ELF-1 (cell line): ENCODE data around the gene ASPRV1.

ENCODE experiments used
- DNase-seq: peaks from one replicate; pipeline ENCODE4 v3.0.0-alpha.2; 2016; ENCODE audit warnings: low read depth, low spot score

The ASPRV1 gene

DNA sequence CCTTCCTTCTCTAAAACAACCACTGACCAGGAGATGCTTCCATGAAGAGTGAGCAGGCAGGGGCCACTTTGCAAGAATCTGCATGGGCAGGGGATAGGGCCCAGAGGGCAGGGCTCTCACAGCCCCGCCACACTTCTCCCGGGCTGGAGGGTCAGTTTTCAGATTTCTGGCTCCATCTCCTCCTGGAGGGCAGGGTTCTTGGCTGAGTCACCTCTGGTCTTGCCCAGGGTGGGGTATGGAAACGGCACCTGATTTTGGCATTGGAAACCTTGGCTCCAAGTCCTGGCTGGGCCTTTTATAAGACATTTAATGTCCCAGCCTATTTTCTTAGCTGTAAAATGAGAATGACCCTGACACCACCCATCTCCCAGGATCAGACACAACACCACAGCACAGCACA is 27.6 kb upstream of the ASPRV1 start:
- DNase-seq = no peak

DNA sequence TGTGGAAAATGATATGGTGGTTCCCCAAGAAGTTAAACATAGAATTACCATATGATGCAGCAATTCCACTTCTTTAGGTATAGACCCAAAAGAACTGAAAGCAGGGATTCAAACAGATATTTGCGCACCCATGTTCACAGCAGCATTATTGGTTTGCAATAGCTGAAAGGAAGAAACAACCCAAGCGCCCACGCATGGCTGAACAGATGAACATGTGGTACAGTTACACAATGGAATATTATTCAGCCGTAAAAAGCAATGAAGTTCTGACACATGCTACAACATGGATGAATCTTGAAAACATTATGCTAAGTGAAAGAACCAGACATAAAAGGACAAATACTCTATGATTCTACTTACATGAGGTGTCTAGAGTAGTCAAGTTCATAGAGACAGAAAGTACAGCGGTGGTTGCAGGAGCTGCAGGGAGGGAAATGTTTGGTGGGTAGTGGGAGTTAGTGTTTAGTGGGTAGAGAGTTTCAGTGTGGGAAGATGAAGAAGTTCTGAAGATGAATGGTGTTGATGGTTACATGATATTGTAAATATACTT is 26.7 kb upstream of the ASPRV1 start:
- no peak for DNase-seq

DNA sequence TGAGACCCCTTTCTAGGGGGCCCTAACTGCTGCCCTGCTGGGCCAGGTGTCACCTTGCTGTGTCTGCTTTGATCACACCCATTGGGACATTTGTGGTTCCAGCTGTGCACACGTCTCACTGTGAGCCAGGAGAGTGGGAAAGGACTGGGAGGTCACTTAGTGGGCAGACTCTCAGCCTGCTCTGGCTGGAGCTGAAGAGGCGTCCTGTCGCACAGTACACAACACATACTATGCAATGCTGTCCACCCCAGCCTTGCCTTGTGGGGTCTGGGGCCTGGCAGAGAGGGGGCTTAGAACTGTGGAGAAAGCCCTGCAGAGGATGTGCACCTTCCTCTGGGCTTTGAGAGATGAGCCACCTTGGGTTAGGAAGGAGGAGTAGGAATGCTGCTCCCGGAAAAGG is 25.3 kb upstream of the ASPRV1 start:
- no peak for DNase-seq

DNA sequence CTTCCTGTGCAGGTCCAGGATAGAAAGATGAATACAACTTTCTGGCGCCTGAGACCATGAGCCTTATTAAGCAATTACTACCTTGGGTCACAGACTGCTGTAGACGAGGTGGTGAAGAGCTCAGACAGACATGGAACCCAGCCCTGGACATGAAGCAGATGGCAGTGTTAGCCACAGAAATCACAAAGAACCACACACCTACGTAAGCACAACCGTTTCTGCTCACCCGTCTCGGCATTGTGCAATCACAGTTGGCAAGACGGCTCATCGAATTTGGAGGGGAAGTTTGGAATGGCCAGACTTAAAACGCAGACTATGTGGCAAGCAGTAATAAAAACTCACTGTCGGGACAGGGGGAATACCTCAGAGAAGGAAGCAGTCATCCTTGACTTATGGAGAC is 24.3 kb upstream of the ASPRV1 start:
- DNase-seq = no peak

DNA sequence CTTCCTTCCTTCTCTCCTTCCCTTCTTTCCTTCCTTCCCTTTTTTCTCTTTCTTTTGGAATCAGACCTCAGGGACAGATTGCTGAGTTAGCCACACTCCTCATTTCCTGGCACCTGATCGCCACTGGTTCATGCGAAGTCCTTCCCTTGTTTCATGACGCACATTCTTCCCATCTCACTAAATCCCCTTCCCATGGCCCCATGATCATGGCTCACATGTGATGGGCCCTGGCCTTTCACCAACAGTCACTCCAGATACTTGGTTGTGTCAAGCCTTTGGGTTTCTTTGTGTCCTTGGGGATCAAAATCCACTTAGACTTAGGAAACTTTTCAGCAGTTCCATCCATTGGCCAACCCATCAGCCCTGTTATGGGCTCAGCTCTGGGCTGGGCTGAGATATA is 23.8 kb upstream of the ASPRV1 start:
- no peak for DNase-seq

DNA sequence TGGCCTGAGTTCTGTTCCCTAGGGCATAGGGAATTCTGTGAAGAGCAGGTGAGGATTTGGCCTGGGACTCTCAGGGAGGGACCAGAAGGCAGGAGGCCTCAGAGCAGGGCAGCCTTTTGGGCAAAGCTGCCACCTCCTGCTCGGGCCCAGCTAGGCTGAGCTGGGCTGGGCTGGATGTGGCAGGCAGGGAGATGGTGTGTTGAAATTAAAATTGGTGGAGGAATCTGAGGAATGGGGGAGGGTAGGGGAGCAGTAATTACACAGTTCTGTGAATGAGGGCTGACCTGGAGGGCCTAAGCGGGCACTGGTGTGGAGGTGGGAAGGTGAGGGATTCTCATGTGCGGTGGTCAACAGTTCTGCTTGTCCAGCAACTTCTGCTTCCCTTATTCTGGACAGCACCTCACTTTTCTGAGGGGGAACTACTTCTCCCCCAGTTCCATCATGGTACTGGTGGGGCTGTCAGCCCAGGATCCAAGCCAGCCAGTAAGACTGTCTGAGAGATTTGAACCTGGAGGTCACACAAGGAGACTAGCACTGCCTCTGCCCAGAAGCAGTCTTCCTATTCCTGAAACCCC is 22.0 kb upstream of the ASPRV1 start:
- DNase-seq = no peak

DNA sequence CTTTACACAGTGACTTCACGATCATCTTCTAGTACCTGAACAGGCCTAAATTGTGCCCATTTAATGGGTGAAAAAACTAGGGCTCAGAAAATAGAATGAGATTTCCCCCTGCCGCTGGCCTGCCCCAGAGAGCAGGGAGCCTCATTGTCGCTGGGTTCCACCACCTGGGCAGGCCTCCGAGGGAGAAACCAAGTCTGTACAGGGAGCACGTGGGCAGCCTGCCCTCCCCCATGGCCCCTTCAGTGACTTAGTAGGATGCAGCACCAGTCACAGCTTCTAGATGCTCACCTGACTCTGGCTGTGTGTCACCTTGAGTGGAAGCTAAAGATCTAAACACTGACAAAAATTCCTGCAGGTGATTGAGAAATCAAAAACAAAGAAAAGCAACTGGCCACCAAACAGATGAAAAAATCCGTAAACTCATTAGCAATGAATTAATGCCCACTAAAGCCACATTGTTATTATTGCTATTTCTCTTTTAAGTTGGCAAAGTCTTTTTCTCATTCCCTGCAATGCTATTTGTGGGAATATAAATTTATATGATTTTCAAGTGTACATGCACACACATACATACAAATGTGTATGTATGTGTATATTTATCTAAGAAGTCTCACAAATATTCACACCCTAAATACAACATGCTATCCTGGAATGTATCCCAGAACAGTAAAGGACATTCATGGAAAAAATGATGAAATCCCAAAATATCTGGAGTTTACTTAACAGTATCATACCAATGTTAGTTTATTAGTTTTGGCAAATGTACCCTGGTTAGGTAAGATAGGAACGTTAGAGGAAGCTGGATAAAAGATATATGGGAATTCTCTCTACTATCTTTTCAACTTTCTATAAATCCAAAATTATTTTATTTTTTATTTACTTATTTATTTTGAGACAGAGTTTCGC is 18.7 kb upstream of the ASPRV1 start:
- DNase-seq = no peak

DNA sequence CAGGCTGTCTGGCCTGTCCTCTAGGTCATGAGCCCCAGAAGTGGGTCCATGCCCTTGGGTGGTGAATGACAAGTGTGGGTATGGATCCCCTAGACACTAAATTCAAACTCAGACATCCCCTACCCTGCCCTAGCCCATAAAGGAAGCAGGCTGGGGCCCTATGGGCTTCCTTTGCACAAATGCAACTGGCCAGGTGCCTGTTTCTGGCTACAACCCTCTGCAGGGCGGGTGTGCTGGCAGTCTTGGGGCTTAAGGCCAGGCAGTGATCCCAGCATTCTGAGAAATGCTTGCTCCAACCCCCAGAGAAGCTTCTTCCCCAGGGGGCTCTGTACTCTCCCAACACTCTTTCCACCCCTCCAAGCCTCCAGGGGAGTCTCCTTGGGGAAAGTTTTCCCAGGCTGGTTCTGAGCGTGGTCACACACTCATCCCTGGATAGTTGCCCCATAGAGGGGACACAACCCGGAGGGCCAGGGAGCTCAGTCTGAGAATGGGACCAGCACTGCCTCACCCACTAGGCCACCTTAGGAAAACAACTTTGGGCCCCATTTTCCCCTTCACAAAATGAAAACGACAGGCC is 16.6 kb upstream of the ASPRV1 start:
- no peak for DNase-seq

DNA sequence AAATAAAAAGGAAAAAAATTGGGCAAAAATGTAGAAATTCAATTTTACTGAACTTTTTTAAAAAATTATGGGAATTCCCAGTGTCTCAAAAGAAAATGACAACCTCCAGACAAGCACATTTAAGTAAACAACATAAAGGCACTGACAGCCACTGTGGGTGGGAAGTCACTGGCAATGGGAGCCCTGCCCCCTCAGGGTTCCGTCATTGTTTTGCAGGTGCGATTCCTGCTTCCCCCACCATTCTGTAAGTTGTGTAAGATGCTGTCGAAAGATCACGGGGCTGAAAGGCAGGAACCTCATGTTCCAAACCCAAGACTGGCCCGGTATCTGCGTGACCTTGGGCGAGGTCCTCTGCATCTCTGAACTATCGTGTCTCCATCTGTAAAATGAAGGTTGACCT is 15.8 kb upstream of the ASPRV1 start:
- DNase-seq = no peak

DNA sequence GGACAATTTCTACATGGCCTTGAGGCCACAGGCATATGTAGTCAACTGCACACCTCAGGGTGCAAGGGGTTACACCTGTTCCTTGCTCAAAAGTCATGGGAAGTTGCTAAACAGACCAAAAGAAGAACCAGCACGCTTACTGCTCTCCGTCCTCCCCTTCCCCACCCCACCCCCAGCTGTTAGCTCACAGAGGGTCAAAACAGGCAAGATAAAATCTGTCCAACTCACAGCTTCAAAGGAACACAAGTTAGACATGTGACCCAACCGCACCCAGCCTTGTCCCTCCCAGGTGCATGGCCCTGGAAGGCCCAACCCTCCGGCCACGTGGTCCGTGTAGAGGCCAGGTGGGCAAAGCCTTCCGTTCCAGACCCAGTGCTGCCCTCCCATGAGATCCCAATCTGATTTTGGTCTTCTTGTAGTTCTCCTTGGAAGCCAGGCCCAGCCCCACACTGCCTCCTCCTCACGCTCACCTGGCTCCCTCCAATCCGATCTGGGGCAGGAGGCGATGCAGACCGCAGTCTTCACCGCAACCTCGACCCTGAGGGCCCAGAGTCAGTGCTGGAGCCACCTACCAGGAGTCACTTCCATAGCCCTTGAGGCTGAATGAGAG is 14.5 kb upstream of the ASPRV1 start:
- peak; percentile 40 for DNase-seq

DNA sequence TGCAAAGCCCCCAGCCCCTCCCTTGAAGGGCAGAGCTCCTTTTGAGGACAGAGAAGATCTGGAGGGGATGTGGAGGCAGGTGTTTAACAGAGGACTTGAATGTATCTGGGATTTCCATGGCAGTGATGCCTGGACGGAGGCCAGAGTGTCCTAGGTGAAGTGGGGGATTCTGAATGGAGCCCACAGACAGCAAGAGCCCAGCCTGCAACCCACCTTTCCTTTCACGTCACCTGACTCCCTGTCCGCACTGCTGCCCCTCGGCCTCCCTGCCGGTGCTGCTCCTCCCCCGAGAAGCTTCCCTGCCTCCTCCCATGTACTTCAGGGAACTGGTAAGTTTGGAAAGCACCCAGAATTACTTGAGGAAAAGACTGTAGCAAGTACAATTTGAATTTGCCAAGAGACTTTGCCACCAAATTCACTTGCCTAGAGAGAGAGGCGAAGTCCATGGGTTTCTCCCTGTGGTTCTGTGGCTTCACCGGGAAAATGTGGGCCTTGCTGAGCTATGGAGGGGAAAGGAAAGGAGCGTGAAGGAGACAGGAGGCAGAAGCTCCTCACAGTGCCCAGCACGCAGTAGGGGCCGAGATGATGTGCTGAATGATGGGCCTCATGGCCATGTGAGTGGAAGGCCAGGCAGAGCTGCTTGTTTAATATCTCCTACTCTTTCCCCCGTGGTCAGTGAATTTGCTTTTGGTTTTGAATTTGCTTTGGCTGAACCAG is 13.9 kb upstream of the ASPRV1 start:
- DNase-seq = no peak

DNA sequence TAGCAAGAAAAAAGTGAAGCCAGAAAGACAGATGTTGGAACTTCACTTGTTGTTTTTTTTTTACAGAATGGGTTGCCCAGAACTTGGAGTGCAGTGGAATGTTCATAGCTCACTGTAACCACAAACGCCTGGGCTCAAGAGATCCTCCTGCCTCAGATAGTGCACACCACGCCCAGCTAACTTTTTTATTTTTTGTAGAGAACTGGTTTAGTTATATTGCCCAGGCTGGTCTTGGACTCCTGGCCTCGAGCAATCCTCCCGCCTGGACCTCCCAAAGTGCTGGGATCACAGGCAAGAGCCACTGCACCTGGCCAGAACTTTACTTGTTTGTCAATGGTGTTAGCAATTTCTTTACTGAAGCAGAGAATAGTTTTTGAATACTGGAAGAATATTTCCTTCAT is 11.9 kb upstream of the ASPRV1 start:
- no peak for DNase-seq

DNA sequence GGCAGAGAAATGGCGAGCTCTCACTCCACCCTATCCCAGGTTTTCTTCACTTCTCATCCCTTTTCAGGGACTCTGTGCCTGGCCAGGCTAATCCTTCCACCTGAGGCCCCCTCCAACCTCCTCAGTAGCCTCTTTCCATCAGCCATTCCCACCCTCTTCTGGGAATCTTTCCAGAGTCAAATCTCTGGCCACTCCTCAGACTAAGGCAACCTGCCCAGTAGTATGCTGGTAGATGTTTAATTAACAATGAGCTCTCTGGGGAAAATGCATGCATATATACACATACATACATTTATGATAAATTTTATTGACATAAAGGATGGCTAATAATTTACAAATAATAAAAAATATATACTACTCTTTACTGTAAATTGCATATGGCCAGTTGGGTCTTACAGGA is 11.4 kb upstream of the ASPRV1 start:
- DNase-seq = no peak

DNA sequence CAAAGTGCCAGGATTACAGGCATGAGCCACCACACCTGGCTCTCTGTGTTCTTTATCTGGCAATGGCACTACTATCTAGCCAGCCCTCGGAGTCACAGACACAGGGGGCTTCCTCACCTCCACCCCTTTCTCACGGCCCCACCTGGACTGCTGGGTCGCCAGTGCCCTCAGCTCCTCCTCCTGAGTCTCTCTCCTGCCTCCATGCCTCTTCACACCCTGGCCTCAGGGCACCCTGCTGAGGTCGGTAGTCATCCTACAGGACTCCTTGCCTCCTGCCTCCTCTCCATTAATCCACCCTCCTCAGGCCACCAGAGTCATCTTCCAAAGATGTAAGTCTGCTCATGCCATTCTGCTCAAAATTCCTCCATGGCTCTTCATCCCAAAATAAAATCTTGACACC is 8.6 kb upstream of the ASPRV1 start:
- DNase-seq = no peak

DNA sequence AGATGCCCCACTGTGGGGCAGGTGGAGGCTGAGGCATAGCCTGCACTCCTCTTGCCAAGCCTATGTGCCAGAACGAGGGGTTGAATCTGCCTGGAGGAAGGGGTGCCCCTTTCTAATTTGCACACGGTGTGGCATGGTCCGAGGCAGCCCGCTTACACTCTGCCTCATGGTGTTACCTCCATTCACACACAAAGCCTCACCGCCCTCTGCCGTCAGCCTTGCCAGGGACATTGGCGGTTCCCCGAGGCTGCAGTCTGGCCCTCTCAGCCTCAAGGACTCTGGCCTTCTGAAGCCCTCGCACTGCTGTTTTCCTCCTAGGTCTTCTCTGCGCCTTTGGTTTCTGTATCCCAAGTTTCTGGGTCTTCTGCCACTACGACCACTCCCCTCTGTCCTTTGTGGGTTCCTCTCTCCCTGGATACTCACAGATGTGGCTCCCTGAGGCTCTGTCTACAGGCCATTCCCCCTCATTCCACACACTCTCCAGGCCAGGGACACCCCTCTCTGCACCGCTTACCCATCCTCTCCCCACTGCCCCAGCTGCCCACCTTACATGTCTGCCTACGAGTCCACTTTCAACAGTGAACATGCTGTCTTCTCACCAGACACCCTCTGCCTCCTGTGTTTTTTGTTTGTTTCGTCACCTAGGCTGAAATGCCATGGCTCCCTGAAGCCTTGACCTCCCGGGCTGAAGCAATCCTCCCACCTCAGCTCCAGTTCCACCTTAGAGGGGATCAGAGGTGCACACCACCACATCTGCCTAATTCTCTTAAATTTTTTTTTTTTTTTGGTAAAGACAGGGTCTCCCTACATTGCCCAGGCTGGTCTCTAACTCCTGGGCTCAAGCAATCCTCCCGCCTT is 7.9 kb upstream of the ASPRV1 start:
- DNase-seq = no peak

DNA sequence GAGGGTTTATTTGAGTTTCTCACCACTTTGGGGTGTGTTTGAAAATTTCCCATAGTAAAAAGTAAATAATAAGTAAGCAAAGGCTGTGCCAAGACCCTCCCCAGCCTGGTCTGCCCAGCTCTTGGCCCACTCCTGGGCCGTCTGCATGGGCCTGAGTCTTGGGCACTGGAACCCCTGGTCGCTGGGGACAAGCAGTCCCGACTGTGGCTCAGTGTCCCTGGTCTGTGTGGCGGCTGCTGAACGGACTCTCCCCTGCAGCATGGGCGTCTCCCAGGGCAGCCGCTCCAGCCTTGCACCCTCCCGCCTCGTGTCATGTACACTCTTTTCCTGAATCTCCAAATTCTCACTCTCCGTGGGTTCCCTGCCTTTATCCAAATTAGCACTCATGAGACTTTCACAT is 7.2 kb upstream of the ASPRV1 start:
- no peak for DNase-seq

DNA sequence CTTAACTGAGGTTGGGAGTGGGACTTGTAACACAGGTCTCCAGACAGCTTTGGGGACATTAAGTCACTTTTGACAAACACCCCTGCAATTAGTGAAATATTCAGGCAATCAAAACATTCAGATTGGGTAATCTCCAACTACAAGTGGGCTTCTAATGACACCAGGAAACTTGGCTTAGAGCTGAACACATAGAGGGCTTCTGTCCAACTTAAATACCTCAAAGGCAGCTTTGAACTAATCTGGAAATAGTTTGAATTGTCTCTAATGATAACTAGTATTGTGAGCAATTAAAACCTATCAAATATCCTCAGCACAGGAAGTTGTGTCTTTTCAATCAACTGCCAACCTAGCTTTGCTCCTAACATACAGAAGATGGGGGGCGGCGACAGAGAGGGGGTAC is 5.1 kb upstream of the ASPRV1 start:
- DNase-seq = no peak

DNA sequence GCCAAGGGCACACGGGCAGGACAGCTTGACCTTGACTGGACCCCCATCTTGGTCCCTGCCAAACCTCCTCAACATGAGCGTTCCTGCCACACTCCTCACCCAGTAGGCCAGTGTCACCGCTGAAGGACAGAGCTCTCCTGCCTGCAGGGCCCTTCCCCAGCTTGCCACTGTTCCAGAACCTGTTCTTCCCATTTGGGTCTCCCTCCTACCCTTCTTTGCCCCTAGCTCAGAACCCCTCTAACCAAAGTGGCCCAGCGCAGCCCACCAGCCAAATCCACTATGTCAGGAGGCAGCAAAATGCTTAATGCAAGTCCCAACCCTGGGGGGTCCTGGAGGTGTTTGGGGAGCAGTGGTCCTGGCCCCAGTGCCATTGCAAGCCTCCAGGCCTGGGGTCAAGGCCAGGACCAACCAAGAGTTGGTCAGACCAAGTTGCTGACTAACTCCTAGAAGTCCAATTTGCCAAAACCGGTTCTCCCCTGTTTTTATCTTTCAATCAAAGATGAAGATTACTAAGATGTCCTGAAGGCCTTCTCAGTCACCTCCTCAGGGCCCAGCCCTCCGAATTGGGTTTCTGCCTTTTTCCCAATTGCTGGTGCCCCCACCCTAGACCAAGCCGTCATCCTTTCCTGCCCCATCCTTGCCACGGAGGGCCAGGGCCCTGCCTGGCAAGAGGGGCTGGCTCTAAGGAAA is 4.5 kb upstream of the ASPRV1 start:
- no peak for DNase-seq

DNA sequence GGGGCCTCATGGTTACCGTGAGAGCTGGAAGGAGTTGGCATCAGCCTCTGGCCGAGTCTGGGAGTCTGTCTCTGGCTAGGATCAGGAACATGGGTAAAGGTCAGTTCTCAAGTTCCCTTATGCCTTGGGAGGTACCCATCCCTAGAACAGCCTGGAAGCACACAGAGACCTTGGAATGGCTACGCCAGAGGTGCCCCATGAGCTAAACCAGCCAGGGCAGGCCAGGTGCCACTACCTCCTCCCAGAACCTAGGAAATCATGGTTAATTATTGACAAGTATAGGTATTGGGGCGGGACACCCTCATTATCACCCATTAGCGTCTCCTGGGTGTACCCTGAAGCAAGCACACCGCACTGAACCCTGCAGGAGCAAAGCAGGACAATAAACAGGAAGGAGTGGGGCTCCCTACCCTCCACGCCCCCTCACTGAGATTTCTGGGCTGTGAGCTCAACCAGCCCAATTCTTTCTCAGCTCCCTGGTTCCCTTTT is 3.0 kb upstream of the ASPRV1 start:
- DNase-seq = no peak
